NCI-H510A treated with DMSO at 0.1 percent for 48 hours (cell line): ENCODE data around the gene VASN.
"Not testable (repeated sequence)": the region's sequence is repeated elsewhere in the genome, so short reads cannot be mapped to it uniquely, and the experiment has no call there.

Experiments
- DNase-seq: peaks from one replicate; lab custom pipeline; 2025; lab: John Stamatoyannopoulos, UW

Gene VASN

GRCh38 chr16:4371357-4372000, at the start of gene VASN:
VASN (plus strand) TSS chr16:4371848; CDS start chr16:4380878, 9,030 bp downstream.
- DNase-seq, result no peak

- no peak for DNase-seq
Observed at GRCh38 chr16:4322121-4323052, 49.3 kb upstream of the VASN start.

GRCh38 chr16:4323071-4323844, 48.4 kb upstream of the VASN start:
- no peak for DNase-seq

GRCh38 chr16:4323845-4324488, 47.7 kb upstream of the VASN start:
- no peak for DNase-seq

- no peak for DNase-seq
Observed at GRCh38 chr16:4324492-4325252, 47.0 kb upstream of the VASN start.

GRCh38 chr16:4325253-4325758, 46.3 kb upstream of the VASN start:
- no peak for DNase-seq

- no peak for DNase-seq
Observed at GRCh38 chr16:4327386-4328045, 44.1 kb upstream of the VASN start.

GRCh38 chr16:4328046-4328781, 43.4 kb upstream of the VASN start:
- DNase-seq, result no peak

- no peak for DNase-seq
Observed at GRCh38 chr16:4328782-4329775, 42.6 kb upstream of the VASN start.

- peak; percentile 7 for DNase-seq
Observed at GRCh38 chr16:4330277-4330874, 41.3 kb upstream of the VASN start.

GRCh38 chr16:4332083-4332482, 39.6 kb upstream of the VASN start:
- no peak for DNase-seq

- DNase-seq, result no peak
Observed at GRCh38 chr16:4332623-4333307, 38.9 kb upstream of the VASN start.

- DNase-seq, result no peak
Observed at GRCh38 chr16:4333308-4333638, 38.4 kb upstream of the VASN start.

- DNase-seq, result not testable (repeated sequence)
Observed at GRCh38 chr16:4333714-4334113, 37.9 kb upstream of the VASN start.

GRCh38 chr16:4334724-4335495, 36.7 kb upstream of the VASN start:
- DNase-seq, result no peak

- DNase-seq, result no peak
Observed at GRCh38 chr16:4336701-4337539, 34.7 kb upstream of the VASN start.
